GM15510 (cell line): ENCODE data around the gene CDC42EP1.

Experiments used
- POLR2A ChIP-seq: IDR thresholded peaks from 3 replicates; pipeline ENCODE4 v1.6.1; 2011; ENCODE audit warnings: borderline replicate concordance; ENCODE audit not compliant: insufficient read length; ENCODE audit errors: extremely low read depth

Gene CDC42EP1

DNA sequence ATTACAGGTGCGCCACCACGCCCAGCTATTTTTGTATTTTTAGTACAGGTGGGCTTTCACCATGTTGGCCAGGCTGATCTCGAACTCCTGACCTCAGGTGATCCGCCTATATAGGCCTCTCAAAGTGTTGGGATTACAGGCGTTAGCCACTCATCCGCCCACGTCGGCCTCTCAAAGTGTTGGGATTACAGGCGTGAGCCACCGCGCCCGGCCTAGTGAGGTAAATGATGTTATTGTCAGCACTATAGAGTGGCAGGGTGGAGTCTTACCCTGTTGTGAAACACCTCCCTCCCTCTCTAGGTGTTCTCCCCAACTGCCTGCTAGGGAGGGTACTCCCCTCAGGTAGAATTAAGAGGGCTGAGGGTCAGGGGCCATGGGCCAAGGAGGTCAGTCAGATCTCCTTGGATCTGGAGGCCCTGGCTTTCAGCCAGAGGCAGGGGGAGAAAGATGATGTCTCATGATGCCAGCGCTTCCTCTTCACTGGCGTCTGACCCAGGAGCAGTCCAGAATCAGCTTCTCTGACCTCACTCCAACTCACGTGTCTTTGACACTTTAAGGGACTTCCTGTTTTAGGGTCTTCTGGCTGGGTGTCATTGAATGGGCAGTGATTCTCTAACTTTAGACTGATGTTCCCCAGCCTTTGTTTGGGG, 50.3 kb downstream of the CDC42EP1 start:
- TF ChIP-seq POLR2A, result no peak

DNA sequence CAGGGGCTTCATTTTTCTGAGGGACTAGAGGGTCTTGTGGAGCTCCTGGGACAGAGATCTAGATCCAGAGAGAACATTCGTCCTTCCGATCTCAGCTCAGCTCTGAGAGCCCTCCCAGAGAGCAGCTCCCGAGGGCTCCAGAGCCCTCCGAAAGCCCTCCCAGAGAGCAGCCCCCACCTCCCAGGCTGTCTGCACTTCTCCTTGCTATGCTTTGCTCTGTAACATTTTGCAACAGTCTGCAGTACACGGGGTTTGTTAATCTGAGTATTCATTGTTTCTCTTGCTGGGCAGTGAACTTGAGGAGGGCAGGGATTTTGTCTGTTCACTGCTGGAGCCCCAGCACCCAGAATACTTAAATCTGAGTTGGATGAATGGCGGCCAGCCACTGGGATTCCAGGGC, 50.9 kb downstream of the CDC42EP1 start:
- TF ChIP-seq POLR2A, result no peak

DNA sequence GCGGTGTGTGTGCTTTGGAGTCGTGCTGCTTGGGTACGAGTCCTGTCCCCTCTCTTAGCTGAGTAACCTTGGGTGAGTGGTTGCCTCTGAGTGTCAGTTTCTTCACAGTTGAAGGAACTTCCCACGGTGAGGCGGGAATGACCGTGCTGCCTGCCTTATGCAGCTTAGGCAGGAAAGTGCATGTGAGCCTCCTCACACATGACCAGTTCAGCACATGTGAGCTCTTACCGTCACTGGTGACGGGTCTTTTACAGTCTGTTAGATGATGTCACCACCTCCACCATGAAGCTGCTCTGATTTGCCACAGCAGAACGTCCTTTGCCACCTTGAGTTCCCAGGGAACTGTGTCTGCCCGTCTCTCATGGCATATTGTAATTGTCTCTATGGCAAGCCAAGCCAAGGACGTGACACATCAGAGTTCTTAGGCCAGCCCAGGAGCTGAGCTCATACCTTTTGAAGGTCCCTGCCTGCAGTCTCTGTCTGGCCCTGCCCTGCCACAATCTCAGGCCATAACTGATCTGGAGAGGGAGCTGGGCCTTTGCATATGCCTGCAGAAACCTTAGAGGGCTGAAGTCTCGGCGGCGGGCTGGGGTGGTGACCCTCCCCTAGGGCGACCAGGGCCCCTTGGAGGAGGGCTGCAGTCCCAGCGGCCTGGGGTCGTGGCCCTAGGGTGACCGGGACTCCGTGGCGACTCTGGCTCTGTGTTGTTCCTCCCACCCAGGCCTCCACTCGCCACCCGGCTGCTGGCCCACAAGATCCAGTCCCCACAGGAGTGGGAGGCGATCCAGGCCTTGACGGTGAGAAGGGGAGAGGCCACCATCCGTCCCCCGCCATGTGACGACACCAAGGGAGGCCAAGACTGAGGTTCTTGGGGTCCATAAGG, 56.2 kb downstream of the CDC42EP1 start:
- TF ChIP-seq POLR2A, result no peak

DNA sequence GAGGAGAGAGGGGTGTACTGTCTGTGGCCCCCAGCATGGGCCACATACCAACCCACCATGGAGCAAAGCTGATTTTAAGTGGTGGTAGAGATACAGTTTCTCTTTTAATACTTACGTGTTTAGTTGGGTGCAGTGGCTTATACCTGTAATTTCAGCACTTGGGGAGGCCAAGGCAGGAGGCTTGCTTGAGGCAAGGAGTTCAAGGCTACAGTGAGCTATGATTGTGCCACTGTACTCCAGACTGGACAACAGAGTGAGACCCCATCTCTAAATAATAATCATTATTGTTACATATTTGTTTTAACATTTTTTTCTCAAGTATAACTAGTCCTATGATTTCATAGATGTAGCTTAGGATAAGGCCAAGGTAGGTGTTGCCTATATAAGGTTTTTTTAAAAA, 57.2 kb downstream of the CDC42EP1 start:
- no peak for TF ChIP-seq POLR2A

DNA sequence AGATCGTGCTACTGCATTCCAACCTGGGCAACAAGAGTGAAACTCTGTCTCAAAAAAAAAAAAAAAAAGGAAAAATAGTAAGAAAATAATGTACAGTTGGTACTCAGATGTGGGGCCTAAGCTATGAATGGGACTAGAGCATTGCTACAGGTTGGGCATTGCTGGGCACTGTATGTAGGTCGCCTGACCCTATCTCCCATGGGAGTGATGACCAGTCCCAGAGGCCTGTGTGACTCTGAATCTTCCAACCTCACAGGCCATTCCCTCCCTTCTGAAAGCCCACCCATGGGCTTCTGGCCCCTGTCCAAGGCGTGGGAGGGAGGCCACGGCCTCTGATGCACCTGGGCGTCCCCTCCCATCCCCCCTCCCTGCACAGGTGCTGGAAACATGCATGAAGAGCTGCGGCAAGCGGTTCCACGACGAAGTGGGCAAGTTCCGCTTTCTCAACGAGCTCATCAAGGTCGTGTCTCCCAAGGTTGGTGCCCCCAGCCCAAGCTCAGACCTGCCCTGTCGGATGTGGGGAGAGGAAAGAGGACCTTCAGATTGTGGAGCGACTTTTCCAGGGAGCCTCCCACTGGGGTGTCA, 57.9 kb downstream of the CDC42EP1 start:
- TF ChIP-seq POLR2A, result no peak

DNA sequence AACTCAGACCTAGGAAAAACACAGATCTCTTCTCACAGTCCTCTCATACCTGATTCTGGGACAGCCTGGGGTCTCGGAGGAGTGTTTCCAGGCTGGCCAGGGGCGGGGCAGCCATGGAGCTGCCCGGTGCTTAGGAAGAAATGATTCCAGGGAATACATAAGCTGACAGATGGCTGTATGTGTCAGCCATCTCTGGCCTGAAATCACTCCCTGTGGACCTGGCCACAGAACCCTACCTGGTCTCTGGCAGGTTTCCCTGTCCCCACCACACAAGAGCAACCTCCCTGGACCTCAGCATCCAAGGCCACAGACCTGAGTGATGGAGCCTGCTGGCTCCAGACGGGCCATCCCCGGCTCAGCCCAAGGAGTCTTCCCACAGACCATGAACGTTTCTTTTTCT, 58.4 kb downstream of the CDC42EP1 start:
- no peak for TF ChIP-seq POLR2A
